Stimulated activated naive CD4-positive, alpha-beta T cell (primary cell): ENCODE data around the gene C7orf57.

ENCODE experiments used
- DNase-seq, 6 experiments: peaks; one replicate each; lab custom pipeline; 2025; lab: John Stamatoyannopoulos, UW

Gene C7orf57

DNA sequence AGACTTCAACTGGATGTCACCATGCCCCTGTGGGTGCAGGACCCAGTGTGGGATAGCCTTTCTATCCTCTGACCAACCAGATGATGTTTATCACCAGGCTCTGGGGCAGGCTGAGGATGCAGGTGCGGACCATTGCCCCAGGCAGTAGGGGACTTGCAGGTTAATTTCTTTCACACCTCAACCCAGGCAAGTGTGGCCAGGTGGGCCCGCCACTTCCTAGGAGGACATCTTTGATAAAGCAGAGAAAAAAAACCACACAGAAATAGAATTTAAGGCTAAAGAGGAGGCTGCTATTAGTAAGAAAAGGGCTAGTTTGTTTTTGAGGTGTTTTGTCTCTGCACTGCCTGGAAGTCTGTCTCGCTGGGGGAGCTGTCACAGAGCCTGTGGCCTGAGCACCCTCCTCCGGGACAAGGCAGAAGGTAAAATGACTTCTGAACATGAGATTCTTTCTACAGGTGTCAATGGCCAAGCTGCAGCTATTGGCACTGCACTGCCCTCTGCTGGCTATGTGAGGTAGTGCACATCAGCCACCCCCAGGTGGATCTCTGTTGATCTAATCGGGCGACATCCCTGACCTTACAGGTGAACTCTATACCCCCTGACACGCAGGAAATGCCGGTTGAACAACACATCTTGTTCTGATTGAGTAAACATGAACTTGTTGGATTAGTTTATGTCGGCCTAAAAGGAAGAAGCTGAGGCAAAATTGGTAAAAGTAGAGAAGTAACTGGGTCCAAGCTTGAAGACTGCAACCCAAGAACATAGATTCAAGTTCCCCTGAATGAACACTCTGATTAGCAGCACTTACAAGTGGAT is 74.7 kb downstream of the C7orf57 start:
- peak; percentile 71 to 92 (median 83) for DNase-seq

DNA sequence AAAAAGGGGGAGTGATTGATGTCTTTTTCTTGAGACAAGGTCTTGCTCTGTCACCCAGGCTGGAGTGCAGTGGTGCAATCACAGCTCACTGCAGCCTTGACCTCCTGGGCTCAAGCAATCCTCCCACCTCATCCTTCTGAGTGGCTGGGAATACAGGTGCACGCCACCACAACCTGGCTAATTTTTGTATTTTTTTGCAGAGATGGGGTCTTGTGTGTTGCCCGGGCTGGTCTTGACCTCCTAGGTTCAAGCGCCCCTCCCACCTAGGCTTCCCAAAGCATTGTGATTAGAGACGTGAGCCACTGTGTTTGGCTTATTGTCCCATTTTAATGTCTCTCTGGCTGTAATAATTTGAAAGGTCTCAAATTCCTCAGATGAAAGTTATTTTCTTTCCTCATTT is 75.5 kb downstream of the C7orf57 start:
- no peak for DNase-seq
